ENCODE results near the gene CHST15.

- TF ChIP-seq RFX5 (IDR thresholded peaks at IDR 0.05; ENCODE audit: low read depth, low read length) (no peak), MXI1 (IDR thresholded peaks at IDR 0.05; ENCODE audit: borderline replicate concordance, low read depth, low read length) (no peak), POLR2A (IDR thresholded peaks at IDR 0.05; ENCODE audit: low read depth, low read length) (no peak), ELK1 (IDR thresholded peaks at IDR 0.05; ENCODE audit: borderline replicate concordance, low read depth, low read length) (no peak), MAFK (IDR thresholded peaks at IDR 0.05; ENCODE audit: low read depth, low read length) (no peak), RAD21 (IDR thresholded peaks at IDR 0.05; ENCODE audit: low read length) (no peak), SMC3 (IDR thresholded peaks at IDR 0.05; ENCODE audit: low read depth, low read length) (no peak)
- TF ChIP-seq, protein P1, sequence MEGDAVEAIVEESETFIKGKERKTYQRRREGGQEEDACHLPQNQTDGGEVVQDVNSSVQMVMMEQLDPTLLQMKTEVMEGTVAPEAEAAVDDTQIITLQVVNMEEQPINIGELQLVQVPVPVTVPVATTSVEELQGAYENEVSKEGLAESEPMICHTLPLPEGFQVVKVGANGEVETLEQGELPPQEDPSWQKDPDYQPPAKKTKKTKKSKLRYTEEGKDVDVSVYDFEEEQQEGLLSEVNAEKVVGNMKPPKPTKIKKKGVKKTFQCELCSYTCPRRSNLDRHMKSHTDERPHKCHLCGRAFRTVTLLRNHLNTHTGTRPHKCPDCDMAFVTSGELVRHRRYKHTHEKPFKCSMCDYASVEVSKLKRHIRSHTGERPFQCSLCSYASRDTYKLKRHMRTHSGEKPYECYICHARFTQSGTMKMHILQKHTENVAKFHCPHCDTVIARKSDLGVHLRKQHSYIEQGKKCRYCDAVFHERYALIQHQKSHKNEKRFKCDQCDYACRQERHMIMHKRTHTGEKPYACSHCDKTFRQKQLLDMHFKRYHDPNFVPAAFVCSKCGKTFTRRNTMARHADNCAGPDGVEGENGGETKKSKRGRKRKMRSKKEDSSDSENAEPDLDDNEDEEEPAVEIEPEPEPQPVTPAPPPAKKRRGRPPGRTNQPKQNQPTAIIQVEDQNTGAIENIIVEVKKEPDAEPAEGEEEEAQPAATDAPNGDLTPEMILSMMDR (conservative IDR thresholded peaks at IDR 0.05; ENCODE audit: low read depth, low read length) = no peak
Observed at GRCh38 chr10:124088915-124089314, 4.5 kb downstream of the CHST15 start.

Data from IMR-90 (cell line).